Measurements from ENCODE around the gene CETP.
"Not testable (repeated sequence)": the region's sequence is repeated elsewhere in the genome, so short reads cannot be mapped to it uniquely, and the experiment has no call there.

The CETP gene

GRCh38 chr16:56997931-56998330 lies 36.2 kb downstream of the CETP start:
- DNase-seq (ENCODE audit: low spot score), result no peak

GRCh38 chr16:56998352-56998751 lies 36.6 kb downstream of the CETP start:
- no peak for DNase-seq (ENCODE audit: low spot score)

- no peak for DNase-seq (ENCODE audit: low spot score)
These were observed 37.1 kb downstream of the CETP start for GRCh38 chr16:56998861-56999260.

- DNase-seq (ENCODE audit: low spot score), result no peak
These were observed 37.9 kb downstream of the CETP start for GRCh38 chr16:56999409-57000270.

- no peak for DNase-seq (ENCODE audit: low spot score)
These were observed 38.7 kb downstream of the CETP start for GRCh38 chr16:57000271-57001025.

- DNase-seq (ENCODE audit: low spot score), result no peak
These were observed 39.4 kb downstream of the CETP start for GRCh38 chr16:57001026-57001679.

- no peak for DNase-seq (ENCODE audit: low spot score)
These were observed 42.0 kb downstream of the CETP start for GRCh38 chr16:57003439-57004386.

GRCh38 chr16:57004387-57005250 lies 42.9 kb downstream of the CETP start:
- no peak for DNase-seq (ENCODE audit: low spot score)

GRCh38 chr16:57005597-57005996 lies 43.8 kb downstream of the CETP start:
- DNase-seq (ENCODE audit: low spot score), result not testable (repeated sequence)

- no peak for DNase-seq (ENCODE audit: low spot score)
These were observed 45.3 kb downstream of the CETP start for GRCh38 chr16:57007050-57007449.

- no peak for DNase-seq (ENCODE audit: low spot score)
These were observed 45.8 kb downstream of the CETP start for GRCh38 chr16:57007530-57007929.

- DNase-seq (ENCODE audit: low spot score), result no peak
These were observed 46.7 kb downstream of the CETP start for GRCh38 chr16:57008440-57008839.

GRCh38 chr16:57009643-57010170 lies 48.0 kb downstream of the CETP start:
- no peak for DNase-seq (ENCODE audit: low spot score)

- no peak for DNase-seq (ENCODE audit: low spot score)
These were observed 50.6 kb downstream of the CETP start for GRCh38 chr16:57012353-57012752.

- DNase-seq (ENCODE audit: low spot score), result no peak
These were observed 51.5 kb downstream of the CETP start for GRCh38 chr16:57013229-57013628.

GRCh38 chr16:57013902-57014301 lies 52.2 kb downstream of the CETP start:
- no peak for DNase-seq (ENCODE audit: low spot score)

GRCh38 chr16:57016301-57016700 lies 54.6 kb downstream of the CETP start:
- DNase-seq (ENCODE audit: low spot score), result no peak

GRCh38 chr16:57016831-57017230 lies 55.1 kb downstream of the CETP start:
- no peak for DNase-seq (ENCODE audit: low spot score)

- DNase-seq (ENCODE audit: low spot score), result no peak
These were observed 55.5 kb downstream of the CETP start for GRCh38 chr16:57017251-57017650.

GRCh38 chr16:57019746-57020145 lies 58.0 kb downstream of the CETP start:
- no peak for DNase-seq (ENCODE audit: low spot score)
